ENCODE results near the gene ARID1B.
"Not testable (repeated sequence)": the region's sequence is repeated elsewhere in the genome, so short reads cannot be mapped to it uniquely, and the experiment has no call there.

The ARID1B gene

DNA sequence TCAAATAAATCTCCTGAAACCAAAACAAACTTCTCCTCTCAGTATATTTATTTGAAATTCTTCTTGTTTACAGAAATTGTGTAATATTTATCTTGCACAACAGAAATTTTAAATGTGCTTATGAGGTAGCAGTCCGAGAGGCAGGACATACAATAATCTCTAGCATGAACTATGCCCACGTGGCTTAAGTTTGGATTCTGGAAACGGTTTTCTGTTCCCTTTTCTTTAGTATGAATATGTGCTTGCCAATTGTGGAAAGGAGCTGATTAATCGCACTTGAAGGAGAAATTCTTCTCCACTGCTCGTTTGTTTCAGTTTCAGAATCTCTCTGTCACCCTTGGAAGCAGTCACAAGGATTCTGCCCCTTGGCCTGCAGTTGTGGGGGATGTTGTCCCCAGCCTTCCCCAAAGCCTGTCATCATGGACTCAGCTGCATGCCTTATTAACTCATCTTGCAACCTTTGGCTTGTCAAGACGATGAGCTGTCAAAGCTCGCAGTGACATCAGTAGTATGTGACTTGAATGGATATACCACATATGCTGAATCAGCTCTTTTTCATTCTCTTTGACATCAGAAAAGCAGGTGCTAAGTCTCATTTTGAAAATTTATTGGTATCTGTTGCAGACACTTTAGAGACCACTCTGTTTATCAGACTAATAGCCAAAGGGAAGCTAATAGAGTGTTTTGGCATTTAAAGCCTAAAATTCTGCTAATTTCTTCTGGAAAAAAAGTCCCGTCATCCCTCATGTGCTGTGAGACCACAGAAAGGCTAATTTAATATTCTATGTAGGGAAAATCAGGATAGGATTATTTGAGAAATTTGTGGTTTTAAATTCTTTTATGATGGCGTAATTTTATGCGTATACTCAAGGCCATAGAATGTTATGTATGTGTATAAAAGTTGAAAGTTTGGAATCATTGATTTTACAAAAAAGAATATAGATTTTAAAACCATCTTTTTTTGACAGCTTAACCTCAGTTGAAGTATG, 186.8 kb downstream of the ARID1B start:
- peak; percentile 49 to 53 for DNase-seq (ENCODE audit: low read depth in 2 of 2)

- no peak for DNase-seq (ENCODE audit: low read depth in 2 of 2)
Observed at GRCh38 chr6:156967852-156968251, 190.7 kb downstream of the ARID1B start.

GRCh38 chr6:156969233-156969632, 192.1 kb downstream of the ARID1B start:
- DNase-seq (ENCODE audit: low read depth in 2 of 2) = no peak

GRCh38 chr6:156970595-156971112, 193.5 kb downstream of the ARID1B start:
- no peak for DNase-seq (ENCODE audit: low read depth in 2 of 2)

- no peak for DNase-seq (ENCODE audit: low read depth in 2 of 2)
Observed at GRCh38 chr6:156971153-156971885, 194.1 kb downstream of the ARID1B start.

DNA sequence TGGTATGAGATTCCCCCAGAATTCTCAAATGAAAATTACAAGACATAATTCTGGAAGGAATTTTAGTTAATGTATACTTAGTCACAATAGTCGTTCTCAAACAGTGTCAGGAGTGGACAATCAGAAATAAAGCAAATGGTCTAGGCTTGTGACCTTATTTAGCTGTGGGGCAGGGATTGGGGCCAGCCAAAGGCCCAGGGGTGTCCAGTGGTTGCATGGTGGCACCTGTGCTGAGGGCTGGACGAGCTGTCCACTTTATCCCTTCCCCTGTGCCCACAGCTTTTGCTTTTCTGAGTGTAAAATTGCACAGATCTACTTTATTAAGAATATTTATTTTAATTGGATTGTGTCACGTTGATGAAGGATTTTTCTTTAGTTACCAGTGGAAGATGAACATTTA, 195.0 kb downstream of the ARID1B start:
- no peak for DNase-seq (ENCODE audit: low read depth in 2 of 2)

GRCh38 chr6:156974830-156975261, 197.7 kb downstream of the ARID1B start:
- no peak for DNase-seq (ENCODE audit: low read depth in 2 of 2)

GRCh38 chr6:156975414-156975813, 198.2 kb downstream of the ARID1B start:
- no peak for DNase-seq (ENCODE audit: low read depth in 2 of 2)

DNA sequence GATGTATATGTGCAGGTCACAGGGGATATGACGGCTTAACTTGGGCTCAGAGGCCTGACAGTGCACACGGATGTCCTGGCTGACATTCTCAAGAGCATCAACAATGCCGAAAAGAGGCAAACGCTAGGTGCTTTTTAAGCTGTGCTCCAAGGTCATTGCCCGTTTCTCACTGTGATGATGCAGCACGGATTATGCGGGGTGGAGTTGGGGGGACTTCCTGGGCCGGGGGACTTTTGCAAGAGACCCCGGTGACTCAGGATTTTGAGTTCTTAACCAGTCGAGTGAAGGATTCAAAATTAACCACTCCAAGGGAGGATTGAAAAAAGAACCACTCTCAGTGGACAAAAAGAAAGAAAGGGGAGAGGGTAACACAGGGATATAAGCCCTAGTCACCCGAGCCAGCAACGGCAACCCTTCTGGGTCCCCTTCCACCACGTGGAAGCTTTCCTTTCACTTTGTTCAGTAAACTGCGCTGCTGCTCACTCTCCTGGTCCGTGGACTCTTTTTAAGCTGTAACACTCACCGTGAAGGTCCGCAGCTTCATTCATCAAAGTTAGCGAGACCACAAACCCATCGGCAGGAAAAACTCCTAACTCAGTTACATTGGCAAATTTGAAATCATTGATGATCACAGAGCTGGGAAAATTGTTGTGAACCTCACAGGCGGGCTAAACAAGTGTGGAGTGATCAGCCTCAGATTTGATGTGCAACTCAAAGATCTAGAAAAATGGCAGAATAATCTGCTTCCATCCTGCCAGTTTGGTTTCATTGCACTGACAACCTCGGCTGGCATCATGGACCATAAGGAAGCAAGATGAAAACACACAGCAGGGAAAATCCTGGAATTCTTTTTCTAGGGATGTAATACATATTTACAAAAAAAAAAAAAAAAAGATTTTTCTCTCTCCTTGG, 199.3 kb downstream of the ARID1B start:
- no peak for DNase-seq (ENCODE audit: low read depth in 2 of 2)

- no peak for DNase-seq (ENCODE audit: low read depth in 2 of 2)
Observed at GRCh38 chr6:156977527-156978291, 200.5 kb downstream of the ARID1B start.

DNA sequence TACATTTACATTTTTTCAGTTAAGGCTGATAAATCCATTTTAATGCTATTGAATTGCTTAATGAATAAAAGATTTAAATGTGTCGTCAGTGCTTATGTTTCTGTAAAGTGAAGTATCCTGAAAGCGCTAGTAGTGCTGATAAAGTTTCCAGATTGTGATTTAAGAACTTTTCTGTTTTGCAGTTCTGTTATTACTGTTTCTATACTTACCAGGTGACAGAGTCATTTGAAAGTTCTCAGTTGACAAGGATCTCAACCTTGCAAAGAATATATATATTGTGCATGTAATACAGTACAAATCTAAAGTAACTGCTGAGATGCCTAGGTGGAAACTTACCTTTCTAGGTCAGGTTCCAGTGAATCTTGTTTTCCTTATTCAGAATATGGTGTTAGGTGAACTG, 201.8 kb downstream of the ARID1B start:
- DNase-seq (ENCODE audit: low read depth in 2 of 2) = no peak

DNA sequence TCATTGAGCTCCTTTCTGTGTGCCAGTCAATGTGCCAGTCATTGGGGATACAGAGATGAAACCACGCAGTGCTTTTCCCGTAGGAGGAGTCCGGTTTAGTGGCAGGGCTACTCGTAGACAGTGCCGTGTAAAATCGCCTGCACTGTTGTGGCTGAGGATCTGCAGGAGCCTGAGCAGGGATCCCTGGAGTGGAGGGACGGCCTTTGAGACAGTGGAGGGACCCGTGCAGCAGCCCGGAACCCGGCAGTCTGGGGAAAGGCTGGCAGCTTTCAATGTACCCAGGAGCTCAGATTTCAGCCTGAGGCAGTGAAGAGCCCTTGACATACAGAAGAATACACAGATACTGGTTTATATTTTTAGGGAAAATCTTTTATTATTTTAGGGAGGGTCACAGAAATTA, 203.3 kb downstream of the ARID1B start:
- no peak for DNase-seq (ENCODE audit: low read depth in 2 of 2)

GRCh38 chr6:156980948-156981347, 203.8 kb downstream of the ARID1B start:
- no peak for DNase-seq (ENCODE audit: low read depth in 2 of 2)

DNA sequence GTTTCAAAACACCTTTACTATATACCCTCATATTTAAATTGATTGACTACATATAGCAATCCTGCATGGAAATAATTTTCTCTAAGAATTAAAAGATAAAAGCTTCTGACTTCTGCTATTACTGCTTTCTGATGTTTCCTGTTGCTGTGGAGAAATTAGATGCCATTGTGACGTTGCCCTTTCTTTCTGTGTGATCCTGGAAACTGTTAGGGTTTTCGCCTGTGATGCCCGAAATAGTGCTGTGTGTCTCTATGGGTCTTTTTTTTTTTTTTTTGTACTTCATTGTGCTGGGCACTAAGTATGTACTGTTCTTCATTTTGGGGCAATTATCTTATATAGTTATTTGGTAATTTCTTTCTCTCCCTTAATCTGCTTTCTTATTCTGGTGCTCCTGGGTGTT, 205.0 kb downstream of the ARID1B start:
- DNase-seq (ENCODE audit: low read depth in 2 of 2) = no peak

DNA sequence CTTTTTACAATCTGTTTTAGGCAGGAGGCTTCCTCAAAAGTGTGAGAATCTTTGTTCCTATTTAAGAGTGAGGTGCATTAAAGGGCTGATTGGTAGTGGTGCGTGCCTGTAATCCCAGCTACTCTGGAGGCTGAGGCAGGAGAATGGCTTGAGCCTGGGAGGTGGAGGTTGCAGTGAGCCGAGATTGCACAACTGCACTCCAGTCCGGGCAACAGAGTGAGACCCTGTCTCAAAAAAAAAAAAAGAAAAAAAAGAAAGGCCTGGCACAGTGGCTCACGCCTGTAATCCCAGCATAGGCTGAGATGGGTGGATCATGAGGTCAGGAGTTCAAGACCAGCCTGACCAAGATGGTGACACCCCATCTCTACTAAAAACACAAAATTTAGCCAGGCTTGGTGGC, 205.7 kb downstream of the ARID1B start:
- not testable (repeated sequence) for DNase-seq (ENCODE audit: low read depth in 2 of 2)

GRCh38 chr6:156984178-156984738, 207.1 kb downstream of the ARID1B start:
- no peak for DNase-seq (ENCODE audit: low read depth in 2 of 2)

DNA sequence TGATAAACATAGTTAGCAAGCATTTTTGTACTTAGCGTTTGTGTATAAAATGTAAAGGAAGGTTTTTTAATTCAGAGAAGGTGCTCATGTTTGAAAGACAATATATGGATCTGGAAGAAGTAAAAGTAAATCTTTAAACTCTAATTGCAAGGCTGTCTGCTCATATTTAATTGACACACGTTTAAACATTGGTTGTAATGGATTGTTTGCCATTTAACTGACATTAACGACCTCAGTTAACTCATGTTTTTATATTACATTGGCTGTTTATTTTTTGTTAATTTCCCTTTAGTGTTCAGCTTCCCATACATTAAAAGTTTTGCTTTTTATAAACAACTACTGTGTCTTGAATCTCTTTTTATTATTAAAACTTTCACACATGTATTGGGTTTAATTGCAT, 208.1 kb downstream of the ARID1B start:
- DNase-seq (ENCODE audit: low read depth in 2 of 2) = no peak

DNA sequence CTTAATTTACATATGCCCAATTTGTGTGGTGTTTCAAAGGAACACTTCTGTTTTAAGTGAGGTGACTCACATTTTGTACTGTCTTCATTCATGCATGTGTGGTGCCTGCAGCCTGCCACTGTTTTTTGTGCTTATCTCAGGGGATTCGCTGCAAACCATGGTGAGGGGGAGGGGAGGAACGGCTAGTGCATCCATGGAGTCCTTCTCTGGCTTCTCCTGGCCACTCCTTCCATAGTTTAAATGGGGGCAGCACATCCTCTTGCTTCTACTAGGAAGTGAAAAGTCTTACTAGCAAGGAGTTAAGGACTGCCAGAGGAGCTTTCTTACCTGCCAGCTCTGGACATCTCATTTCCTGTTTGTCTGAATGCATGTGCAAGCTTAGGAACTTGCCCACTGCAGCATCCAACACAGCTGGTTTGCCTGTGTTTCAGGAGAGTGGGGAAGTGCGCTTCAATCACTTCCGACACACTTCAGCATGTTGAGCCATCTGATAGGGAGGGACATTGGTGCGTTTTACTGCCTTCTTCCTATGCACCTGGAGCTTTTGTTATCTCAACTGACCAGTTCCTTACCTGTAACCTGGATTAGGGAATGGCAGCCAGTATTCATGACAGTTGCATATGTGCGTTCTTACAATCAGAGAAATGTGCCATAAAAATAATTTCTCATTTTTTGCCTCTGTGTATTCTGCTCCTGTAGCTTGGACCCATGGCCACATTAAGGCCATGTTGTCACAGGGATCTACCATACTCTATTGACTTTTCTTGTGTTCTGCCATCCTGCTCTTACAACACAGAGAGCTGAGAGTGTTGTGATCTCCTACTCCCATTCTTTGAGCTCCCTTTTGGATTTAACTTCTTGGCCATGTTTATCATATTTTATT, 211.3 kb downstream of the ARID1B start:
- DNase-seq (ENCODE audit: low read depth in 2 of 2) = no peak

GRCh38 chr6:156989159-156989806, 212.1 kb downstream of the ARID1B start:
- no peak for DNase-seq (ENCODE audit: low read depth in 2 of 2)
